SK-N-SH (cell line): ENCODE measurements around the gene MFNG.

Experiments
- CTCF ChIP-seq: fragments of 200-600 bp; sonication (generic); IDR thresholded peaks from 2 replicates; pipeline ENCODE4 v1.6.1; 2017; ENCODE audit warnings: antibody characterized with exemption, mild to moderate bottlenecking, moderate library complexity
- EZH2phosphoT487 ChIP-seq: fragments of 200-600 bp; sonication (generic); IDR thresholded peaks from 2 replicates; pipeline ENCODE4 v1.6.1; 2017; ENCODE audit warnings: low read depth, mixed run types, mild to moderate bottlenecking, antibody characterized with exemption, moderate library complexity, borderline replicate concordance
- GATA2 ChIP-seq: sonication (generic); formaldehyde crosslinking; IDR thresholded peaks from 2 replicates; pipeline ENCODE4 v1.5.0; 2020; ENCODE audit warnings: mild to moderate bottlenecking, missing genetic modification reagents

GRCh38 chr22:37464181-37464580 lies 22.0 kb downstream of the MFNG start:
- TF ChIP-seq CTCF (no peak), GATA2 (CRISPR knock-in tag) (no peak), EZH2phosphoT487 (no peak)
